ENCODE data around the gene SNX19. TPM values are rescaled to one million over a fixed set of nuclear protein-coding genes. Genes with fewer than 3 reads are reported as not detected.

Gene SNX19
- polyA plus RNA-seq, 1 of the 3 experiments (the other 2 are of a cell fraction), result 16.6 TPM

- Histone ChIP-seq H3K4me1 (ENCODE audit: control insufficient read depth in 1 of 2, insufficient read depth in 2 of 2, low read depth in 1 of 2, low read length in 1 of 2) (peaks cover 0 to 2% of the 10 kb centered on the region in 2 experiments; a peak in 1 of 4 replicates), H3K36me3 (replicated peaks in 1 of 2; ENCODE audit: control insufficient read depth in 1 of 2, insufficient read depth in 2 of 2, low read length in 1 of 2) (no peaks in the 10 kb centered on the region), H3K27ac (ENCODE audit: low read depth in 2 of 2, low read length in 1 of 2) (no peak overlapping the region), H3K9me2 (no peaks in the 10 kb centered on the region), H2AFZ (ENCODE audit: low read depth) (no peak overlapping the region), H3K9me3 (peaks cover 2% of the 10 kb centered on the region; the same call in 1 of the 2 replicates), H4K20me1 (ENCODE audit: insufficient read depth) (no peaks in the 10 kb centered on the region), H3F3A (replicated peaks; ENCODE audit: insufficient read depth) (no peaks in the 10 kb centered on the region), H3K9ac (no peak overlapping the region), H3K79me2 (ENCODE audit: insufficient read depth) (no peaks in the 10 kb centered on the region), H3K27me3 (ENCODE audit: insufficient read depth) (no peaks in the 10 kb centered on the region), H3K4me3 (ENCODE audit: low read depth in 2 of 2, low read length in 1 of 2) (no peak overlapping the region), H3K4me2 (no peak overlapping the region)
- DNase-seq, result no peak
- WGBS (ENCODE audit: low lambda C conversion rate), result 96% methylated on average over 14 of the region's 14 CpGs
- CTCF ChIA-PET, result interaction anchor here (0.8 to 25.0 kb wide), 34 partner anchors 9 to 649 kb away, joined by 3 to 747 read pairs (median 8); partner anchors contain the start of genes ADAMTS15 and ADAMTS8
- TF ChIP-seq USF1 (IDR thresholded peaks at IDR 0.05; ENCODE audit: borderline replicate concordance, low read depth), result no peak
- TF ChIP-seq USF2 (IDR thresholded peaks at IDR 0.05; ENCODE audit: borderline replicate concordance, low read depth, low read length), result no peak
- TF ChIP-seq IRF3 (IDR thresholded peaks at IDR 0.05; ENCODE audit: low read depth, low read length), result no peak
- TF ChIP-seq EP300 (IDR thresholded peaks at IDR 0.05; ENCODE audit: borderline replicate concordance in 1 of 2, low read depth in 1 of 2, low read length in 1 of 2), result no peak
- no peak for TF ChIP-seq TAF1 (IDR thresholded peaks at IDR 0.05; ENCODE audit: borderline replicate concordance, low read depth, low read length)
- no peak for TF ChIP-seq GABPA (IDR thresholded peaks at IDR 0.05; ENCODE audit: low read depth)
- no peak for TF ChIP-seq SIN3A (IDR thresholded peaks at IDR 0.05; ENCODE audit: borderline replicate concordance, low read depth, low read length)
- TF ChIP-seq MXI1 (IDR thresholded peaks at IDR 0.05; ENCODE audit: low read depth, low read length), result no peak
- no peak for TF ChIP-seq MEF2A (IDR thresholded peaks at IDR 0.05; ENCODE audit: borderline replicate concordance, low read depth)
- no peak for TF ChIP-seq ELF1 (IDR thresholded peaks at IDR 0.05)
- TF ChIP-seq NRF1 (IDR thresholded peaks at IDR 0.05; ENCODE audit: low read depth, low read length), result no peak
- no peak for TF ChIP-seq JUND (IDR thresholded peaks at IDR 0.05)
- TF ChIP-seq TEAD4 (IDR thresholded peaks at IDR 0.05; ENCODE audit: borderline replicate concordance, insufficient read depth), result no peak
- TF ChIP-seq RCOR1 (IDR thresholded peaks at IDR 0.05; ENCODE audit: low read length), result no peak
- no peak for TF ChIP-seq FOXM1 (IDR thresholded peaks at IDR 0.05; ENCODE audit: low read depth)
- no peak for TF ChIP-seq MAX (IDR thresholded peaks at IDR 0.05; ENCODE audit: low read depth)
- no peak for TF ChIP-seq SMC3 (IDR thresholded peaks at IDR 0.05; ENCODE audit: low read depth, low read length)
- no peak for TF ChIP-seq REST (IDR thresholded peaks at IDR 0.05; ENCODE audit: low read depth, low read length)
- POLR2A ChIA-PET, result no interaction called here
These were observed 55.0 kb downstream of the SNX19 start for GRCh38 chr11:130861283-130861682.

Data from SK-N-SH (cell line).